HepG2 (cell line): Measurements from ENCODE around the gene FAM177B. TPM values are rescaled to one million over a fixed set of nuclear protein-coding genes. Genes with fewer than 3 reads are reported as not detected.

Experiments
- ATAC-seq: fragments of 200-7000 bp; cut with Tn5 transposase; 3 replicates; pipeline ENCODE4 v1.9.1; 2020; ENCODE audit warnings: mild to moderate bottlenecking, moderate library complexity
- BruUV-seq: library from RNA; stranded (reverse); fragments of 400-500 nt; replicated peaks from 2 replicates; lab custom pipeline; 2021; lab: Mats Ljungman, UMichigan
- CTCF ChIA-PET: fragments of 300-600 bp; formaldehyde crosslinking; extraction: SDS; loops from one replicate; lab custom pipeline; 2021; ENCODE audit warnings: low total read pairs, inconsistent platforms, low intra/inter-chr PET ratio; lab: Yijun Ruan, JAX
- POLR2A ChIA-PET: fragments of 350-600 bp; sonication (Branson Sonifier 250); formaldehyde crosslinking; loops from one replicate; lab custom pipeline; 2020; ENCODE audit warnings: antibody characterized with exemption, inconsistent platforms; lab: Yijun Ruan, JAX
- DNase-seq: peaks from one replicate; pipeline ENCODE4 v3.0.0-alpha.2; 2015; ENCODE audit warnings: low spot score
- FAIRE-seq: peaks from 3 replicates; lab custom pipeline; 2011; peaks lifted over from hg19 to GRCh38; lab: Jason Lieb, UNC
- H2AFZ ChIP-seq: one replicate; pipeline ENCODE4 v1.6.1; 2011; ENCODE audit warnings: low read length, inconsistent platforms
- H3K27ac ChIP-seq: fragments of 300-600 bp; 3 replicates; pipeline ENCODE4 v1.8.0; 2011; ENCODE audit warnings: mixed run types, mild to moderate bottlenecking, mixed read lengths, low read length, inconsistent platforms; ENCODE audit not compliant: insufficient read depth; ENCODE audit errors: extremely low read length
- H3K27me3 ChIP-seq, 2 experiments: fragments of 200-600 bp in 1 of 2; 2 replicates in 1 of 2; 3 replicates in 1 of 2; pipeline versions ENCODE4 v1.6.0 to v1.8.0; 2011; ENCODE audit warnings: low read length in 2 of 2, mild to moderate bottlenecking in 2 of 2, moderate library complexity in 2 of 2, inconsistent platforms in 1 of 2; ENCODE audit not compliant: insufficient read depth in 2 of 2, control insufficient read depth in 1 of 2
- H3K36me3 ChIP-seq, 2 experiments: fragments of 200-600 bp in 1 of 2; replicated peaks in 1 of 2; 2 replicates in 1 of 2; 3 replicates in 1 of 2; pipeline versions ENCODE4 v1.5.1 to v1.8.0; 2011; ENCODE audit warnings: low read length in 2 of 2, inconsistent platforms in 1 of 2; ENCODE audit not compliant: insufficient read depth in 2 of 2, control insufficient read depth in 1 of 2
- H3K4me1 ChIP-seq: 2 replicates; pipeline ENCODE4 v1.5.1; 2012; ENCODE audit warnings: low read length, inconsistent platforms; ENCODE audit not compliant: insufficient read depth
- H3K4me2 ChIP-seq: 2 replicates; pipeline ENCODE4 v1.6.0; 2011; ENCODE audit warnings: low read depth, low read length, inconsistent platforms
- H3K4me3 ChIP-seq, 3 experiments: fragments of 200-600 bp in 1 of 3; sonication (generic), shearing (Covaris generic) in 1 of 3; replicated peaks in 1 of 3; 2 replicates each; pipeline ENCODE4 v1.5.1; 2011 to 2016; ENCODE audit warnings: low read length in 3 of 3, inconsistent platforms in 2 of 3, low read depth in 2 of 3, mild to moderate bottlenecking in 2 of 3, control low read depth in 1 of 3, mixed read lengths in 1 of 3; ENCODE audit not compliant: insufficient read depth in 1 of 3
- H3K79me2 ChIP-seq: one replicate; pipeline ENCODE4 v1.6.1; 2011; ENCODE audit warnings: low read length, inconsistent platforms; ENCODE audit not compliant: insufficient read depth
- H3K9ac ChIP-seq: 2 replicates; pipeline ENCODE4 v1.6.0; 2011; ENCODE audit warnings: mild to moderate bottlenecking, low read depth, low read length, inconsistent platforms; ENCODE audit not compliant: insufficient read depth
- H3K9me3 ChIP-seq: 2 replicates; pipeline ENCODE4 v1.5.1; 2012; ENCODE audit warnings: mild to moderate bottlenecking, low read length
- H4K20me1 ChIP-seq: 2 replicates; pipeline ENCODE4 v1.6.0; 2011; ENCODE audit warnings: inconsistent platforms, mild to moderate bottlenecking, low read length, moderate library complexity; ENCODE audit not compliant: insufficient read depth
- EHMT2 ChIP-seq: fragments of 200-600 bp; sonication (generic); IDR thresholded peaks from 2 replicates; pipeline ENCODE4 v1.7.0; 2017; ENCODE audit warnings: antibody characterized with exemption, low read depth, low read length, borderline replicate concordance
- ETS1 ChIP-seq: sonication (generic); formaldehyde crosslinking; IDR thresholded peaks from 2 replicates; pipeline ENCODE4 v1.4.0; 2020; ENCODE audit warnings: missing genetic modification reagents
- SYNCRIP ChIP-seq: fragments of 200-400 bp; formaldehyde crosslinking; IDR thresholded peaks from 2 replicates; pipeline ENCODE4 v1.6.1; 2018; ENCODE audit warnings: mild to moderate bottlenecking, low read depth, low read length; ENCODE audit not compliant: insufficient read depth
- ZIK1 ChIP-seq: sonication (generic); formaldehyde crosslinking; IDR thresholded peaks from 2 replicates; pipeline ENCODE4 v1.5.0; 2020; ENCODE audit warnings: mild to moderate bottlenecking, low read depth, missing genetic modification reagents, borderline replicate concordance
- ZNF337 ChIP-seq: sonication (generic); formaldehyde crosslinking; IDR thresholded peaks from 2 replicates; pipeline ENCODE4 v1.5.1; 2020; ENCODE audit warnings: missing genetic modification reagents, low read depth, mild to moderate bottlenecking, borderline replicate concordance
- ZNF660 ChIP-seq: sonication (generic); formaldehyde crosslinking; IDR thresholded peaks from 2 replicates; pipeline ENCODE4 v1.5.1; 2020; ENCODE audit warnings: mild to moderate bottlenecking, low read depth, missing genetic modification reagents, borderline replicate concordance
- ZNF678 ChIP-seq: sonication (generic); formaldehyde crosslinking; IDR thresholded peaks from 2 replicates; pipeline ENCODE4 v1.4.0; 2020; ENCODE audit warnings: mild to moderate bottlenecking, missing genetic modification reagents
- WGBS: methylation state at CpG from one replicate; pipeline ENCODE4 v1.1.6; 2017; ENCODE audit warnings: low lambda C conversion rate; 5-methylcytosine and 5-hydroxymethylcytosine counted together
- in situ Hi-C: cut with HindIII; loops from 2 replicates; pipeline ENCODE4 v1.10.0; 2017; ENCODE audit warnings: low pct_unique_long_range_greater_than_20kb; ENCODE audit not compliant: extremely low pct_ligation_motif_present
- intact Hi-C: fragments of 100-400 bp; cut with micrococcal nuclease; formaldehyde crosslinking; loops from one replicate; pipeline ENCODE4 v1.10.0; 2022; ENCODE audit not compliant: unreplicated experiment
- polyA plus RNA-seq, 8 experiments: library from polyadenylated mRNA; depleted of rRNA in 3 of 8; stranded (reverse) in 7 of 8; unstranded in 1 of 8; fragments of >200 nt; fragmentation: Illumina TruSeq in 4 of 8; extraction: Trizol in 4 of 8; gene quantifications; 2 replicates each; pipeline versions ENCODE4 v1.2.1 to v1.2.3, GENCODE V29; 2011 to 2016; ENCODE audit warnings: low read depth in 4 of 8, missing spikeins in 1 of 8, mixed read lengths in 1 of 8; ENCODE audit not compliant: insufficient read depth in 1 of 8
- total RNA-seq, 5 experiments: library from RNA; depleted of rRNA; stranded (reverse); fragments of >200 nt; fragmentation: Illumina TruSeq; extraction: Trizol; gene quantifications; 2 replicates each; pipeline ENCODE4 v1.2.3, GENCODE V29; 2016; ENCODE audit warnings: low read depth in 1 of 5
- TF ChIP-seq, protein P1 (sequence below): sonication (generic); formaldehyde crosslinking; IDR thresholded peaks from 2 replicates; pipeline ENCODE4 v1.5.0; 2020; ENCODE audit warnings: mild to moderate bottlenecking, missing genetic modification reagents
- TF ChIP-seq, protein P2 (sequence below): sonication (generic); formaldehyde crosslinking; IDR thresholded peaks from 2 replicates; pipeline ENCODE4 v1.4.0; 2020; ENCODE audit warnings: mild to moderate bottlenecking, low read depth, missing genetic modification reagents

Gene FAM177B
- total and polyA plus RNA-seq, 2 of the 13 experiments (the other 11 are each of a cell fraction or from before 2014, with no cell fraction given) = 0.05 TPM; not detected in 1

DNA sequence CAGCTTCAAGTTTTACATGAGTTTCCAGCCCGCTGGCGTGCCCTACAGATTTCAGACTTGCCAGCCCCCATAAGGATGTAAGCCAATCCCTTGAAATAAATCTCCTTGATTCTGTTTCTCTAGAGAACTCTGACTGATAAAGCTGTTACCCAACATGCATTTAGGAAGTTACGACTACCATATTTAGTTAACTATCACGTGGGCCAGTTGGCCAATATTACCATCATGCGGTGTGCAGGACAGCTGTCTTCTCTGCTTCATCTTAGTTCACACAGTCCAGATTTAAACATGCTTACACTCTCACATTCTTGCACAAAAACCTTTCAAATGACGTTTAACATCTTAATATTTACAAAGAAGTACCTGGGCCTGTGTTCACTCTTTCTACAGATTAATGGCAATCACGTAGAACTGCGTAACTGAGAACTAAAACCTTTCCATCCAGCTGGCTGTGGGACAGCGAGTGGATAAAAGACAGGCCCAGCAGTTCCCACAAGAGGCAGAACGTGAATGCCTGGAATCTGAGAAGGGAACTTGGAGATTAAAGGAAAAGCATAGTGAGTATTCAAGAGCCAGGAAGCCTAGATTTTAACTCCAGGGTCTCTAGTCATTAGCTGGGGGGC lies 20.8 kb downstream of the FAM177B start:
- Histone ChIP-seq H3K4me3 (no peak overlapping the region), H3K9ac (no peak overlapping the region), H3K4me1 (no peaks in the 10 kb centered on the region), H3K4me2 (no peak overlapping the region), H3K79me2 (no peaks in the 10 kb centered on the region), H2AFZ (no peak overlapping the region), H3K36me3 (no peaks in the 10 kb centered on the region), H3K27me3 (no peaks in the 10 kb centered on the region; a peak in 1 of 5 replicates), H3K27ac (no peak overlapping the region), H3K9me3 (no peaks in the 10 kb centered on the region), H4K20me1 (no peaks in the 10 kb centered on the region)
- ATAC-seq (no peak), FAIRE-seq (no peak), DNase-seq (no peak)
- ChIA-PET POLR2A (no interaction called here), CTCF (no interaction called here)
- BruUV-seq = no TSS peak
- intact Hi-C loops (no loop called here), in situ Hi-C loops (no loop called here)
- 49% methylated on average over 10 of the region's 10 CpGs for WGBS
- TF ChIP-seq SYNCRIP (no peak), ETS1 (no peak)

DNA sequence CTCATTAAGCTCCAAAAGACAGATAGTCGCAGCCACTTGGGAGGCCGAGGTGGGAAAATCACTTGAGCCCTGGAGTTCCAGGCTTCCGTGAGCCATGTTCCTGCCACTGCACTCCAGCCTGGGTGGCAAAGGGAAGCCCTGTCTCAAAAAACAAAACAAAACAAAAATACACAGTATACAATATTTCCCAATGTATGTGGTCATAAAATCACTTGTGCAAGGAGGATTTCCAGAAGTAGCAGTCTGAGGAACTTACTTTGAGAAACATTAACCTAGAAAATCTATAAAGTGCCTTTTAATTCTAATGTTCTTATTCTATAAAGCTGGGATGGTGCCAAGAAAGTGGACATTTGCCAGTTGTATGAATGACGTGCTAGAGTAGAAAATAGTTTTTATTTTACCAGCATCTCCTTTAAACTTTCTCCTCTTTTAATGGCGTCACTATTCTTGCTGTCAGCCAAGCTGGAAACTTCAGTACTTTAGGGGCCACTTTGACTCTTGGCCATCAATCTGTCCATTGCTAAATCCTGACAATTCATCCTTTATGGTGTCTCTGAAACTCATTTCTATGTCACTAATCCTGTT lies 22.5 kb downstream of the FAM177B start:
- H3K9ac ChIP-seq = no peak overlapping the region
- no peaks in the 10 kb centered on the region for H3K36me3 ChIP-seq
- no peak for ATAC-seq
- no peak overlapping the region for H3K4me3 ChIP-seq
- in situ Hi-C loops (no loop called here), intact Hi-C loops (no loop called here)
- DNase-seq = no peak
- BruUV-seq = no TSS peak
- TF ChIP-seq ZIK1 (CRISPR knock-in tag) (no peak), ZNF337 (no peak), EHMT2 (no peak), ZNF678 (CRISPR knock-in tag) (no peak), ZNF660 (CRISPR knock-in tag) (no peak)
- TF ChIP-seq, protein P1, sequence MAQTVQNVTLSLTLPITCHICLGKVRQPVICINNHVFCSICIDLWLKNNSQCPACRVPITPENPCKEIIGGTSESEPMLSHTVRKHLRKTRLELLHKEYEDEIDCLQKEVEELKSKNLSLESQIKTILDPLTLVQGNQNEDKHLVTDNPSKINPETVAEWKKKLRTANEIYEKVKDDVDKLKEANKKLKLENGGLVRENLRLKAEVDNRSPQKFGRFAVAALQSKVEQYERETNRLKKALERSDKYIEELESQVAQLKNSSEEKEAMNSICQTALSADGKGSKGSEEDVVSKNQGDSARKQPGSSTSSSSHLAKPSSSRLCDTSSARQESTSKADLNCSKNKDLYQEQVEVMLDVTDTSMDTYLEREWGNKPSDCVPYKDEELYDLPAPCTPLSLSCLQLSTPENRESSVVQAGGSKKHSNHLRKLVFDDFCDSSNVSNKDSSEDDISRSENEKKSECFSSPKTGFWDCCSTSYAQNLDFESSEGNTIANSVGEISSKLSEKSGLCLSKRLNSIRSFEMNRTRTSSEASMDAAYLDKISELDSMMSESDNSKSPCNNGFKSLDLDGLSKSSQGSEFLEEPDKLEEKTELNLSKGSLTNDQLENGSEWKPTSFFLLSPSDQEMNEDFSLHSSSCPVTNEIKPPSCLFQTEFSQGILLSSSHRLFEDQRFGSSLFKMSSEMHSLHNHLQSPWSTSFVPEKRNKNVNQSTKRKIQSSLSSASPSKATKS (CRISPR knock-in tag) = no peak
- TF ChIP-seq, protein P2, sequence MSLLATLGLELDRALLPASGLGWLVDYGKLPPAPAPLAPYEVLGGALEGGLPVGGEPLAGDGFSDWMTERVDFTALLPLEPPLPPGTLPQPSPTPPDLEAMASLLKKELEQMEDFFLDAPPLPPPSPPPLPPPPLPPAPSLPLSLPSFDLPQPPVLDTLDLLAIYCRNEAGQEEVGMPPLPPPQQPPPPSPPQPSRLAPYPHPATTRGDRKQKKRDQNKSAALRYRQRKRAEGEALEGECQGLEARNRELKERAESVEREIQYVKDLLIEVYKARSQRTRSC (CRISPR knock-in tag) = no peak
- H3K27ac ChIP-seq = no peak overlapping the region
- no peak overlapping the region for H2AFZ ChIP-seq
- no peak for FAIRE-seq
- no peaks in the 10 kb centered on the region for H3K4me1 ChIP-seq
- ChIA-PET POLR2A (no interaction called here), CTCF (no interaction called here)
- H3K4me2 ChIP-seq = no peak overlapping the region
- no peaks in the 10 kb centered on the region for H3K79me2 ChIP-seq
- no peaks in the 10 kb centered on the region for H3K9me3 ChIP-seq
- 26% methylated on average over 5 of the region's 5 CpGs for WGBS
- H4K20me1 ChIP-seq = no peaks in the 10 kb centered on the region
- no peaks in the 10 kb centered on the region; a peak in 1 of 5 replicates for H3K27me3 ChIP-seq
